ENCODE data around the gene ZNF462. TPM values are rescaled to one million over a fixed set of nuclear protein-coding genes. Genes with fewer than 3 reads are reported as not detected.

Gene ZNF462
- total RNA-seq, 2 experiments from 2014 or later, result 1.1 to 1.3 TPM

DNA sequence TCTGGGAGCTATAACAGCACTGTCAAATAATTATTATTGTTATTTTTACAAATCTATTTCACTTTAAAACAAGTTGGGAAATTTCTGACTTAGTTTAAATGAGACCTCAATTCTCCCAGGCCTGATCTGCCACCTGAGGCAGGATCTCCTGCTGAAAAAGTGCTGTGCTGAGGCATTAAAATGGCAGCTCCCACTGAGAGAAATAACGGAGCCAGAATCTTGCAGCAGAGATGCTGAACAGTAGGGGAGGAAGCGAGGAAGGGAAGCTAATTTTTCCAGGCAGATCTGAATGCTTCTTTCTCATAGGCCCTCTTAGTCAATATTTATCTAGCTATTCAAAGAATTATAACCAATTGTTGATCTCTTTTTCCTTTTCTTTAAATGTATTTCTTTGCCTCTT lies 196.3 kb downstream of the ZNF462 start:
- DNase-seq (no peak), ATAC-seq (ENCODE audit: poor library complexity) (no peak)
- TF ChIP-seq, protein P1, sequence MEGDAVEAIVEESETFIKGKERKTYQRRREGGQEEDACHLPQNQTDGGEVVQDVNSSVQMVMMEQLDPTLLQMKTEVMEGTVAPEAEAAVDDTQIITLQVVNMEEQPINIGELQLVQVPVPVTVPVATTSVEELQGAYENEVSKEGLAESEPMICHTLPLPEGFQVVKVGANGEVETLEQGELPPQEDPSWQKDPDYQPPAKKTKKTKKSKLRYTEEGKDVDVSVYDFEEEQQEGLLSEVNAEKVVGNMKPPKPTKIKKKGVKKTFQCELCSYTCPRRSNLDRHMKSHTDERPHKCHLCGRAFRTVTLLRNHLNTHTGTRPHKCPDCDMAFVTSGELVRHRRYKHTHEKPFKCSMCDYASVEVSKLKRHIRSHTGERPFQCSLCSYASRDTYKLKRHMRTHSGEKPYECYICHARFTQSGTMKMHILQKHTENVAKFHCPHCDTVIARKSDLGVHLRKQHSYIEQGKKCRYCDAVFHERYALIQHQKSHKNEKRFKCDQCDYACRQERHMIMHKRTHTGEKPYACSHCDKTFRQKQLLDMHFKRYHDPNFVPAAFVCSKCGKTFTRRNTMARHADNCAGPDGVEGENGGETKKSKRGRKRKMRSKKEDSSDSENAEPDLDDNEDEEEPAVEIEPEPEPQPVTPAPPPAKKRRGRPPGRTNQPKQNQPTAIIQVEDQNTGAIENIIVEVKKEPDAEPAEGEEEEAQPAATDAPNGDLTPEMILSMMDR (IDR thresholded peaks at IDR 0.05), result no peak
- no peak overlapping the region for H3K27ac ChIP-seq (ENCODE audit: low read depth in 1 of 2, low read length in 2 of 2)
- Mint-ChIP-seq H3K4me3 (no peak overlapping the region), H3K9me3 (no peaks in the 10 kb centered on the region), H3K4me1 (ENCODE audit: low read depth) (no peaks in the 10 kb centered on the region), H3K36me3 (ENCODE audit: low read depth) (no peaks in the 10 kb centered on the region), H3K27ac (no peak overlapping the region), H3K27me3 (no peaks in the 10 kb centered on the region)
- no peaks in the 10 kb centered on the region for H3K4me1 ChIP-seq (ENCODE audit: insufficient read depth, low read length)
- ChIA-PET POLR2A (no interaction called here), CTCF (no interaction called here)
- H3K36me3 ChIP-seq (ENCODE audit: insufficient read depth, low read length), result no peaks in the 10 kb centered on the region
- H3K27me3 ChIP-seq (ENCODE audit: control insufficient read depth in 1 of 2, insufficient read depth in 2 of 2, low read length in 2 of 2), result no peaks in the 10 kb centered on the region
- no peaks in the 10 kb centered on the region for H3K9me3 ChIP-seq (ENCODE audit: control insufficient read depth in 1 of 2, insufficient read depth in 1 of 2, low read length in 2 of 2)
- intact Hi-C loops (cut with DNase I, micrococcal nuclease), result no loop called here
- no peak overlapping the region for H3K4me3 ChIP-seq (ENCODE audit: low read length)

DNA sequence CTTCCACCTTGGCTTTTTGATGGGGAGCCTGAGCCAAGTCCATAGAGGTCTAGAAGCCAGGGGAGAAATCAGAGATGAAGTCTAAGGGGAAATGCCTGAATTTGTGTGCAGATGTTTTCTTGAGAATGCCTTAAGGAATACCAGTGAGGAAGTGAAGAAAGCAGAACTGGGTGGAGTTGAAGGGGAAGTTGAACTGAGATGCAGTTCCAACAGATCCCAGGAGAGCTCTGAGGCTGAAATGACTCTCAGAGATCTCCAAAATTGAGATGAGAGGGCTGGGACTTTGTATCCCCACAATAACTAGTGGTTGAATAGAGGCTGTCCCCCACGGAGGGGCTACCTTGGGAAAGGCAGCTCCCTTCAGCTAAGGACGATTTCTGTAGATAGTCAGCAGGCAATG lies 197.1 kb downstream of the ZNF462 start:
- H3K27ac Mint-ChIP-seq, result no peak overlapping the region

More for the DNA sequence above, 197.1 kb downstream of the ZNF462 start:
- Histone ChIP-seq H3K4me3 (ENCODE audit: low read length) (no peak overlapping the region), H3K27me3 (ENCODE audit: control insufficient read depth in 1 of 2, insufficient read depth in 2 of 2, low read length in 2 of 2) (no peaks in the 10 kb centered on the region), H3K9me3 (ENCODE audit: control insufficient read depth in 1 of 2, insufficient read depth in 1 of 2, low read length in 2 of 2) (no peaks in the 10 kb centered on the region), H3K27ac (ENCODE audit: low read depth in 1 of 2, low read length in 2 of 2) (no peak overlapping the region), H3K36me3 (ENCODE audit: insufficient read depth, low read length) (no peaks in the 10 kb centered on the region), H3K4me1 (ENCODE audit: insufficient read depth, low read length) (no peaks in the 10 kb centered on the region)
- no peak for DNase-seq
- POLR2A ChIA-PET, result no interaction called here
- intact Hi-C loops (cut with DNase I, micrococcal nuclease), result no loop called here
- Mint-ChIP-seq H3K27me3 (no peaks in the 10 kb centered on the region), H3K4me3 (no peak overlapping the region), H3K4me1 (ENCODE audit: low read depth) (no peaks in the 10 kb centered on the region), H3K36me3 (ENCODE audit: low read depth) (no peaks in the 10 kb centered on the region), H3K9me3 (no peaks in the 10 kb centered on the region)
- ATAC-seq (ENCODE audit: poor library complexity), result no peak
- CTCF ChIA-PET, result no interaction called here
- TF ChIP-seq, protein P1 (IDR thresholded peaks at IDR 0.05), result no peak
